Measurements from ENCODE around the gene RAB3IL1. TPM values are rescaled to one million over a fixed set of nuclear protein-coding genes. Genes with fewer than 3 reads are reported as not detected.

Gene RAB3IL1
- total and polyA plus RNA-seq, 2 of the 13 experiments (the other 11 are each of a cell fraction or from before 2014, with no cell fraction given) = 1.2 to 2.0 TPM

GRCh38 chr11:61854966-61855714, 62.2 kb downstream of the RAB3IL1 start:
- BruUV-seq (replicated peaks) = no TSS peak
- Histone ChIP-seq H3K79me2 (ENCODE audit: insufficient read depth, low read length) (no peaks in the 10 kb centered on the region), H2AFZ (ENCODE audit: low read length) (no peak overlapping the region), H4K20me1 (ENCODE audit: insufficient read depth, low read length) (no peaks in the 10 kb centered on the region), H3K9me3 (ENCODE audit: low read length) (no peaks in the 10 kb centered on the region), H3K9ac (ENCODE audit: insufficient read depth, low read depth, low read length) (no peak overlapping the region), H3K4me2 (ENCODE audit: low read depth, low read length) (no peak overlapping the region), H3K4me3 (replicated peaks in 1 of 3; ENCODE audit: insufficient read depth in 1 of 3, low read depth in 2 of 3, low read length in 3 of 3) (no peak overlapping the region), H3K4me1 (ENCODE audit: insufficient read depth, low read length) (no peaks in the 10 kb centered on the region), H3K36me3 (replicated peaks in 1 of 2; ENCODE audit: control insufficient read depth in 1 of 2, insufficient read depth in 2 of 2, low read length in 2 of 2) (peaks cover 1 to 33% of the 10 kb centered on the region in 2 experiments; a peak in 4 of 5 replicates), H3K27me3 (ENCODE audit: control insufficient read depth in 1 of 2, insufficient read depth in 2 of 2, low read length in 2 of 2) (no peaks in the 10 kb centered on the region), H3K27ac (ENCODE audit: extremely low read length, insufficient read depth, low read length) (no peak overlapping the region)
- TF ChIP-seq ZNF382 (CRISPR knock-in tag; IDR thresholded peaks at IDR 0.05; ENCODE audit: borderline replicate concordance) (no peak), MYNN (CRISPR knock-in tag; IDR thresholded peaks at IDR 0.05; ENCODE audit: low read depth) (no peak), ZNF788 (CRISPR knock-in tag; IDR thresholded peaks at IDR 0.05; ENCODE audit: borderline replicate concordance) (no peak), ZKSCAN8 (CRISPR knock-in tag; IDR thresholded peaks at IDR 0.05; ENCODE audit: borderline replicate concordance) (no peak), ZNF646 (CRISPR knock-in tag; IDR thresholded peaks at IDR 0.05) (no peak), HNF1A (IDR thresholded peaks at IDR 0.05; ENCODE audit: low read depth) (no peak), HNF1A (CRISPR knock-in tag; IDR thresholded peaks at IDR 0.05; ENCODE audit: borderline replicate concordance) (no peak)
- ATAC-seq (no peak; the same call in none of the 3 replicates), DNase-seq (ENCODE audit: low spot score) (no peak), FAIRE-seq (no peak)
- CTCF ChIA-PET (ENCODE audit: low intra/inter-chr PET ratio, low total read pairs) = no interaction called here
- POLR2A ChIA-PET = no interaction called here
- 100% methylated on average over 4 of the region's 14 CpGs for WGBS (ENCODE audit: low lambda C conversion rate)
- in situ Hi-C loops (cut with HindIII; ENCODE audit: extremely low pct_ligation_motif_present, low pct_unique_long_range_greater_than_20kb) = no loop called here
- intact Hi-C loops (cut with micrococcal nuclease; ENCODE audit: unreplicated experiment) = no loop called here
